OCI-LY3 (cell line): ENCODE results near the gene FIGLA.

Source experiments
- EZH2phosphoT487 ChIP-seq: fragments of 200-600 bp; shearing (Covaris generic); IDR thresholded peaks from 2 replicates; pipeline ENCODE4 v1.6.1; 2018; ENCODE audit warnings: antibody characterized with exemption, mixed run types, low read depth
- TF ChIP-seq, protein P1 (sequence below): fragments of 200-600, 300-600 bp; sonication (generic); IDR thresholded peaks from 2 replicates; pipeline ENCODE4 v1.5.1; 2014; ENCODE audit warnings: antibody characterized with exemption, low read length, low read depth

DNA sequence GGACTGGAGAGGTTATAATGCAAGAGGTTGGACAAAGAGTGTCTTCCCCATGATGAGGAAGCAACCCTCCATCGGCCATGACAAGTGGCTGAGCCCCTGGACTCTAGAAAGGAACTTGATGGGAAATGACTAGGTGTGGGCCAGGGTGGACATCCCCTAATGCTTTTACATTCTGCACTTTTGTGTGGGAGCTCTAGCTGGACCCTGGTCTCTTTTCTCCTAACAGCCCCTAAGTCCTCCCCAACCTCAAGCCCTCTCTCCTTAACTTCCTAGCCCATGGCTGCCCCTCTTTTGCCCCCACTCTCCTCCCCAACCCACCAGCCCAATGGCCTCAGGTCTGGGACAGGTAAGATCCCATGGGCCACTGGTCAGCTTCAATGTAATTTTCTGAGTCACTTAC is 42.8 kb upstream of the FIGLA start:
- TF ChIP-seq, protein P1, sequence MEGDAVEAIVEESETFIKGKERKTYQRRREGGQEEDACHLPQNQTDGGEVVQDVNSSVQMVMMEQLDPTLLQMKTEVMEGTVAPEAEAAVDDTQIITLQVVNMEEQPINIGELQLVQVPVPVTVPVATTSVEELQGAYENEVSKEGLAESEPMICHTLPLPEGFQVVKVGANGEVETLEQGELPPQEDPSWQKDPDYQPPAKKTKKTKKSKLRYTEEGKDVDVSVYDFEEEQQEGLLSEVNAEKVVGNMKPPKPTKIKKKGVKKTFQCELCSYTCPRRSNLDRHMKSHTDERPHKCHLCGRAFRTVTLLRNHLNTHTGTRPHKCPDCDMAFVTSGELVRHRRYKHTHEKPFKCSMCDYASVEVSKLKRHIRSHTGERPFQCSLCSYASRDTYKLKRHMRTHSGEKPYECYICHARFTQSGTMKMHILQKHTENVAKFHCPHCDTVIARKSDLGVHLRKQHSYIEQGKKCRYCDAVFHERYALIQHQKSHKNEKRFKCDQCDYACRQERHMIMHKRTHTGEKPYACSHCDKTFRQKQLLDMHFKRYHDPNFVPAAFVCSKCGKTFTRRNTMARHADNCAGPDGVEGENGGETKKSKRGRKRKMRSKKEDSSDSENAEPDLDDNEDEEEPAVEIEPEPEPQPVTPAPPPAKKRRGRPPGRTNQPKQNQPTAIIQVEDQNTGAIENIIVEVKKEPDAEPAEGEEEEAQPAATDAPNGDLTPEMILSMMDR: no peak
- TF ChIP-seq EZH2phosphoT487: no peak
